Breast epithelium (tissue), 3 donors: ENCODE data around the gene MND1.

Experiments
- POLR2A ChIP-seq: fragments of 450-650 bp; IDR thresholded peaks from one replicate; pipeline ENCODE4 v1.6.1; 2016; ENCODE audit warnings: antibody characterized with exemption, mild to moderate bottlenecking, moderate library complexity
- TF ChIP-seq, protein P1 (sequence below), 3 donors: fragments of 450-650 bp; IDR thresholded peaks; one replicate each; pipeline ENCODE4 v1.5.1; 2016 to 2017; ENCODE audit warnings: antibody characterized with exemption in 3 of 3, mild to moderate bottlenecking in 3 of 3, moderate library complexity in 3 of 3

DNA sequence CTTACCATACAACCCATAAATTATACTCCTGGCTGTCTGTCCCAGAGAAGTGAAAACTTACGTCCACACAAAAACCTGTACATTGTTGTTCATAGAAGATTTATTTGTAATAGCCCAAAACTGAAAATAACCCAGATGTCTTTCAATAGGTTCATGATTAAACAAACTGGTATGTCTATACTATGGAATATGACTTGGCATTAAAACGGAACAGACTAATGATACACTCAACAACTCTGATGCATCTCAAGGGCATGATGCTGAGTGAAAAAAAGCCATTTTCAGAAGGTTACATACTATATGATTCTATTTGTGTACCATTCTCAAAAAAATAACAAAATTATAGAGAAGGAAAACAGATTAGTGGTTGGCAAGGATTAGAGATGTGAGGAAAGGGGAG is 11.6 kb upstream of the MND1 start:
- no peak for TF ChIP-seq POLR2A
- TF ChIP-seq, protein P1, sequence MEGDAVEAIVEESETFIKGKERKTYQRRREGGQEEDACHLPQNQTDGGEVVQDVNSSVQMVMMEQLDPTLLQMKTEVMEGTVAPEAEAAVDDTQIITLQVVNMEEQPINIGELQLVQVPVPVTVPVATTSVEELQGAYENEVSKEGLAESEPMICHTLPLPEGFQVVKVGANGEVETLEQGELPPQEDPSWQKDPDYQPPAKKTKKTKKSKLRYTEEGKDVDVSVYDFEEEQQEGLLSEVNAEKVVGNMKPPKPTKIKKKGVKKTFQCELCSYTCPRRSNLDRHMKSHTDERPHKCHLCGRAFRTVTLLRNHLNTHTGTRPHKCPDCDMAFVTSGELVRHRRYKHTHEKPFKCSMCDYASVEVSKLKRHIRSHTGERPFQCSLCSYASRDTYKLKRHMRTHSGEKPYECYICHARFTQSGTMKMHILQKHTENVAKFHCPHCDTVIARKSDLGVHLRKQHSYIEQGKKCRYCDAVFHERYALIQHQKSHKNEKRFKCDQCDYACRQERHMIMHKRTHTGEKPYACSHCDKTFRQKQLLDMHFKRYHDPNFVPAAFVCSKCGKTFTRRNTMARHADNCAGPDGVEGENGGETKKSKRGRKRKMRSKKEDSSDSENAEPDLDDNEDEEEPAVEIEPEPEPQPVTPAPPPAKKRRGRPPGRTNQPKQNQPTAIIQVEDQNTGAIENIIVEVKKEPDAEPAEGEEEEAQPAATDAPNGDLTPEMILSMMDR (IDR thresholded peaks at IDR 0.05) = no peak
